SK-N-SH treated with all-trans-retinoic acid at 6 μM for 48 hours (cell line): ENCODE measurements around the gene DYNC1H1.

ENCODE experiments used
- ATAC-seq: fragments of 200-7000 bp; cut with Tn5 transposase; 3 replicates; pipeline ENCODE4 v1.9.1; 2020; ENCODE audit warnings: mild to moderate bottlenecking, moderate library complexity
- ARNTL ChIP-seq: fragments of 450-650 bp; formaldehyde crosslinking; IDR thresholded peaks from 2 replicates; pipeline ENCODE4 v1.5.0; 2020; ENCODE audit warnings: low read depth, mild to moderate bottlenecking, moderate library complexity, borderline replicate concordance
- BACH2 ChIP-seq: fragments of 250-450 bp; sonication (Bioruptor Pico); IDR thresholded peaks from 2 replicates; pipeline ENCODE4 v1.9.0; 2021; ENCODE audit warnings: mild to moderate bottlenecking, borderline replicate concordance
- CSDC2 ChIP-seq: fragments of 250-450 bp; sonication (Bioruptor Pico); IDR thresholded peaks from 2 replicates; pipeline ENCODE4 v1.5.0; 2020; ENCODE audit warnings: mild to moderate bottlenecking, moderate library complexity
- CSRNP3 ChIP-seq: fragments of 250-450 bp; sonication (Bioruptor Pico); IDR thresholded peaks from 2 replicates; pipeline ENCODE4 v1.5.1; 2021; ENCODE audit warnings: mild to moderate bottlenecking, moderate library complexity
- ESRRG ChIP-seq: fragments of 250-450 bp; sonication (Bioruptor Pico); IDR thresholded peaks from 2 replicates; pipeline ENCODE4 v1.6.1; 2021; ENCODE audit warnings: mild to moderate bottlenecking
- ISL1 ChIP-seq: fragments of 250-450 bp; sonication (Bioruptor Pico); IDR thresholded peaks from 2 replicates; pipeline ENCODE4 v2.1.2; 2022; ENCODE audit warnings: mild to moderate bottlenecking, moderate library complexity
- OSR1 ChIP-seq: fragments of 250-450 bp; sonication (Bioruptor Pico); IDR thresholded peaks from 2 replicates; pipeline ENCODE4 v1.8.0; 2022; ENCODE audit warnings: moderate library complexity, mild to moderate bottlenecking, inconsistent platforms
- PATZ1 ChIP-seq: fragments of 250-450 bp; sonication (Bioruptor Pico); IDR thresholded peaks from 2 replicates; pipeline ENCODE4 v1.8.0; 2020; ENCODE audit warnings: mild to moderate bottlenecking, moderate library complexity, borderline replicate concordance
- PPARA ChIP-seq: fragments of 250-450 bp; sonication (Bioruptor Pico); IDR thresholded peaks from 2 replicates; pipeline ENCODE4 v1.5.0; 2020; ENCODE audit warnings: mild to moderate bottlenecking, borderline replicate concordance
- RARB ChIP-seq: fragments of 250-450 bp; sonication (Bioruptor Pico); IDR thresholded peaks from 2 replicates; pipeline ENCODE4 v1.8.0; 2021; ENCODE audit warnings: mild to moderate bottlenecking, moderate library complexity
- TCF4 ChIP-seq: fragments of 250-450 bp; sonication (Bioruptor Pico); IDR thresholded peaks from 2 replicates; pipeline ENCODE4 v1.8.0; 2021; ENCODE audit warnings: mild to moderate bottlenecking, moderate library complexity, borderline replicate concordance
- TOX ChIP-seq: fragments of 250-450 bp; sonication (Bioruptor Pico); IDR thresholded peaks from 2 replicates; pipeline ENCODE4 v1.8.0; 2021; ENCODE audit warnings: mild to moderate bottlenecking, moderate library complexity, borderline replicate concordance
- ZC3H10 ChIP-seq: fragments of 250-450 bp; sonication (Bioruptor Pico); IDR thresholded peaks from 2 replicates; pipeline ENCODE4 v1.5.1; 2021; ENCODE audit warnings: mild to moderate bottlenecking, moderate library complexity
- ZFP30 ChIP-seq: fragments of 450-650 bp; formaldehyde crosslinking; IDR thresholded peaks from 2 replicates; pipeline ENCODE4 v1.5.0; 2022; ENCODE audit warnings: mild to moderate bottlenecking, moderate library complexity
- ZNF70 ChIP-seq: fragments of 450-650 bp; formaldehyde crosslinking; IDR thresholded peaks from 2 replicates; pipeline ENCODE4 v1.5.0; 2020; ENCODE audit warnings: mild to moderate bottlenecking, moderate library complexity
- ZNF8 ChIP-seq: fragments of 450-650 bp; formaldehyde crosslinking; IDR thresholded peaks from 2 replicates; pipeline ENCODE4 v1.5.0; 2020; ENCODE audit warnings: mild to moderate bottlenecking, moderate library complexity
- TF ChIP-seq, protein P1 (sequence below): fragments of 250-450 bp; sonication (Bioruptor Pico); IDR thresholded peaks from 2 replicates; pipeline ENCODE4 v1.5.0; 2020; ENCODE audit warnings: mild to moderate bottlenecking, moderate library complexity
- TF ChIP-seq, protein P2 (sequence below): fragments of 250-450 bp; sonication (Bioruptor Pico); IDR thresholded peaks from 2 replicates; pipeline ENCODE4 v1.5.1; 2020; ENCODE audit warnings: low read depth, mild to moderate bottlenecking, moderate library complexity
- TF ChIP-seq, protein P3 (sequence below): fragments of 250-450 bp; sonication (Bioruptor Pico); IDR thresholded peaks from 2 replicates; pipeline ENCODE4 v1.8.0; 2021; ENCODE audit warnings: low read depth, mild to moderate bottlenecking, moderate library complexity, borderline replicate concordance

Gene DYNC1H1

GRCh38 chr14:102012336-102012735 lies 48.0 kb downstream of the DYNC1H1 start:
- TF ChIP-seq, protein P1, sequence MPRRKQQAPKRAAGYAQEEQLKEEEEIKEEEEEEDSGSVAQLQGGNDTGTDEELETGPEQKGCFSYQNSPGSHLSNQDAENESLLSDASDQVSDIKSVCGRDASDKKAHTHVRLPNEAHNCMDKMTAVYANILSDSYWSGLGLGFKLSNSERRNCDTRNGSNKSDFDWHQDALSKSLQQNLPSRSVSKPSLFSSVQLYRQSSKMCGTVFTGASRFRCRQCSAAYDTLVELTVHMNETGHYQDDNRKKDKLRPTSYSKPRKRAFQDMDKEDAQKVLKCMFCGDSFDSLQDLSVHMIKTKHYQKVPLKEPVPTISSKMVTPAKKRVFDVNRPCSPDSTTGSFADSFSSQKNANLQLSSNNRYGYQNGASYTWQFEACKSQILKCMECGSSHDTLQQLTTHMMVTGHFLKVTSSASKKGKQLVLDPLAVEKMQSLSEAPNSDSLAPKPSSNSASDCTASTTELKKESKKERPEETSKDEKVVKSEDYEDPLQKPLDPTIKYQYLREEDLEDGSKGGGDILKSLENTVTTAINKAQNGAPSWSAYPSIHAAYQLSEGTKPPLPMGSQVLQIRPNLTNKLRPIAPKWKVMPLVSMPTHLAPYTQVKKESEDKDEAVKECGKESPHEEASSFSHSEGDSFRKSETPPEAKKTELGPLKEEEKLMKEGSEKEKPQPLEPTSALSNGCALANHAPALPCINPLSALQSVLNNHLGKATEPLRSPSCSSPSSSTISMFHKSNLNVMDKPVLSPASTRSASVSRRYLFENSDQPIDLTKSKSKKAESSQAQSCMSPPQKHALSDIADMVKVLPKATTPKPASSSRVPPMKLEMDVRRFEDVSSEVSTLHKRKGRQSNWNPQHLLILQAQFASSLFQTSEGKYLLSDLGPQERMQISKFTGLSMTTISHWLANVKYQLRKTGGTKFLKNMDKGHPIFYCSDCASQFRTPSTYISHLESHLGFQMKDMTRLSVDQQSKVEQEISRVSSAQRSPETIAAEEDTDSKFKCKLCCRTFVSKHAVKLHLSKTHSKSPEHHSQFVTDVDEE (CRISPR knock-in tag), result no peak
- no peak for TF ChIP-seq PPARA (CRISPR knock-in tag)
- no peak for TF ChIP-seq BACH2 (CRISPR knock-in tag)
- no peak for TF ChIP-seq TCF4
- no peak for ATAC-seq

GRCh38 chr14:102013669-102014200 lies 49.4 kb downstream of the DYNC1H1 start:
- TF ChIP-seq PATZ1 (CRISPR knock-in tag) (no peak), ZNF8 (no peak), TCF4 (no peak), ISL1 (CRISPR knock-in tag) (no peak), TOX (no peak), PPARA (CRISPR knock-in tag) (no peak), ARNTL (no peak), CSDC2 (CRISPR knock-in tag) (no peak), RARB (CRISPR knock-in tag) (no peak), OSR1 (no peak), ESRRG (CRISPR knock-in tag) (no peak)
- TF ChIP-seq, protein P2, sequence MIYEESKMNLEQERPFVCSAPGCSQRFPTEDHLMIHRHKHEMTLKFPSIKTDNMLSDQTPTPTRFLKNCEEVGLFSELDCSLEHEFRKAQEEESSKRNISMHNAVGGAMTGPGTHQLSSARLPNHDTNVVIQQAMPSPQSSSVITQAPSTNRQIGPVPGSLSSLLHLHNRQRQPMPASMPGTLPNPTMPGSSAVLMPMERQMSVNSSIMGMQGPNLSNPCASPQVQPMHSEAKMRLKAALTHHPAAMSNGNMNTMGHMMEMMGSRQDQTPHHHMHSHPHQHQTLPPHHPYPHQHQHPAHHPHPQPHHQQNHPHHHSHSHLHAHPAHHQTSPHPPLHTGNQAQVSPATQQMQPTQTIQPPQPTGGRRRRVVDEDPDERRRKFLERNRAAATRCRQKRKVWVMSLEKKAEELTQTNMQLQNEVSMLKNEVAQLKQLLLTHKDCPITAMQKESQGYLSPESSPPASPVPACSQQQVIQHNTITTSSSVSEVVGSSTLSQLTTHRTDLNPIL (CRISPR knock-in tag), result no peak
- TF ChIP-seq, protein P1 (CRISPR knock-in tag), result no peak
- TF ChIP-seq, protein P3, sequence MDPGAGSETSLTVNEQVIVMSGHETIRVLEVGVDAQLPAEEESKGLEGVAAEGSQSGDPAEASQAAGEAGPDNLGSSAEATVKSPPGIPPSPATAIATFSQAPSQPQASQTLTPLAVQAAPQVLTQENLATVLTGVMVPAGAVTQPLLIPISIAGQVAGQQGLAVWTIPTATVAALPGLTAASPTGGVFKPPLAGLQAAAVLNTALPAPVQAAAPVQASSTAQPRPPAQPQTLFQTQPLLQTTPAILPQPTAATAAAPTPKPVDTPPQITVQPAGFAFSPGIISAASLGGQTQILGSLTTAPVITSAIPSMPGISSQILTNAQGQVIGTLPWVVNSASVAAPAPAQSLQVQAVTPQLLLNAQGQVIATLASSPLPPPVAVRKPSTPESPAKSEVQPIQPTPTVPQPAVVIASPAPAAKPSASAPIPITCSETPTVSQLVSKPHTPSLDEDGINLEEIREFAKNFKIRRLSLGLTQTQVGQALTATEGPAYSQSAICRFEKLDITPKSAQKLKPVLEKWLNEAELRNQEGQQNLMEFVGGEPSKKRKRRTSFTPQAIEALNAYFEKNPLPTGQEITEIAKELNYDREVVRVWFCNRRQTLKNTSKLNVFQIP, result no peak
- ATAC-seq, result no peak

- no peak for ATAC-seq
- no peak for TF ChIP-seq ZNF70
- TF ChIP-seq ZFP30 (CRISPR knock-in tag), result no peak
- TF ChIP-seq, protein P1 (CRISPR knock-in tag), result no peak
- TF ChIP-seq ZC3H10 (CRISPR knock-in tag), result no peak
- no peak for TF ChIP-seq RARB (CRISPR knock-in tag)
- TF ChIP-seq ARNTL, result no peak
- TF ChIP-seq, protein P2 (CRISPR knock-in tag), result no peak
- TF ChIP-seq CSRNP3 (CRISPR knock-in tag), result no peak
Measured at GRCh38 chr14:102015045-102015685, 50.8 kb downstream of the DYNC1H1 start.
